SU-DHL-6 (cell line): ENCODE results near the gene NKX2-4.

Experiments used
- H2AFZ ChIP-seq: fragments of 200-600 bp; sonication (generic); 2 replicates; pipeline ENCODE4 v1.6.1; 2014; ENCODE audit warnings: low read depth, mild to moderate bottlenecking, moderate library complexity, mixed read lengths, antibody characterized with exemption, low read length; ENCODE audit not compliant: severe bottlenecking
- H3F3A ChIP-seq: fragments of 200-600 bp; shearing (Covaris generic); 2 replicates; pipeline ENCODE4 v1.6.0; 2016; ENCODE audit warnings: antibody characterized with exemption, mild to moderate bottlenecking; ENCODE audit not compliant: insufficient read depth
- H3K27ac ChIP-seq: fragments of 200-600 bp; sonication (generic); 2 replicates; pipeline ENCODE4 v1.5.1; 2016; ENCODE audit warnings: low read depth, mild to moderate bottlenecking, low read length, moderate library complexity, mixed read lengths
- H3K27me3 ChIP-seq: fragments of 200-600 bp; sonication (generic), shearing (Covaris generic); 2 replicates; pipeline ENCODE4 v1.6.0; 2014; ENCODE audit warnings: mild to moderate bottlenecking, low read length
- H3K36me3 ChIP-seq: fragments of 200-600 bp; sonication (generic); 2 replicates; pipeline ENCODE4 v1.6.1; 2014; ENCODE audit warnings: mild to moderate bottlenecking, low read length, mixed read lengths
- H3K4me2 ChIP-seq: fragments of 300-600, 200-600 bp; shearing (Covaris generic), sonication (generic); 2 replicates; pipeline ENCODE4 v1.6.0; 2014; ENCODE audit warnings: low read length, low read depth, mild to moderate bottlenecking; ENCODE audit not compliant: poor library complexity, severe bottlenecking
- H3K4me3 ChIP-seq: fragments of 200-600 bp; sonication (generic); 2 replicates; pipeline ENCODE4 v1.5.1; 2014; ENCODE audit warnings: antibody characterized with exemption, low read length, mild to moderate bottlenecking, mixed read lengths; ENCODE audit not compliant: insufficient read depth, poor library complexity, severe bottlenecking
- H3K79me2 ChIP-seq: fragments of 200-600 bp; sonication (generic); 2 replicates; pipeline ENCODE4 v1.6.1; 2014; ENCODE audit warnings: mild to moderate bottlenecking, low read length, moderate library complexity; ENCODE audit not compliant: insufficient read depth
- H3K9ac ChIP-seq: fragments of 200-600 bp; sonication (generic); 2 replicates; pipeline ENCODE4 v1.7.0; 2014; ENCODE audit warnings: mild to moderate bottlenecking, low read length
- H3K9me2 ChIP-seq: fragments of 200-600 bp; sonication (generic); replicated peaks from 2 replicates; pipeline ENCODE4 v1.6.1; 2014; ENCODE audit warnings: low read length; ENCODE audit not compliant: insufficient read depth
- H3K9me3 ChIP-seq: fragments of 200-600 bp; sonication (generic); 2 replicates; pipeline ENCODE4 v1.6.1; 2014; ENCODE audit warnings: low read length, mixed read lengths; ENCODE audit not compliant: insufficient read depth
- H4K20me1 ChIP-seq: fragments of 200-600 bp; sonication (generic); 2 replicates; pipeline ENCODE4 v1.6.1; 2014; ENCODE audit warnings: low read depth, mild to moderate bottlenecking, antibody characterized with exemption, low read length, moderate library complexity, mixed read lengths
- EZH2phosphoT487 ChIP-seq: fragments of 200-600 bp; sonication (generic), shearing (Covaris generic); conservative IDR thresholded peaks from 2 replicates; pipeline ENCODE4 v1.6.1; 2018; ENCODE audit warnings: mild to moderate bottlenecking, antibody characterized with exemption, low read length, moderate library complexity, mixed read lengths
- TF ChIP-seq, protein P1 (sequence below): fragments of 200-600 bp; sonication (generic); IDR thresholded peaks from one replicate; pipeline ENCODE4 v1.5.1; 2017; ENCODE audit warnings: antibody characterized with exemption, mild to moderate bottlenecking, low read length, moderate library complexity; ENCODE audit not compliant: insufficient read depth, poor library complexity, severe bottlenecking

NKX2-4 gene

DNA sequence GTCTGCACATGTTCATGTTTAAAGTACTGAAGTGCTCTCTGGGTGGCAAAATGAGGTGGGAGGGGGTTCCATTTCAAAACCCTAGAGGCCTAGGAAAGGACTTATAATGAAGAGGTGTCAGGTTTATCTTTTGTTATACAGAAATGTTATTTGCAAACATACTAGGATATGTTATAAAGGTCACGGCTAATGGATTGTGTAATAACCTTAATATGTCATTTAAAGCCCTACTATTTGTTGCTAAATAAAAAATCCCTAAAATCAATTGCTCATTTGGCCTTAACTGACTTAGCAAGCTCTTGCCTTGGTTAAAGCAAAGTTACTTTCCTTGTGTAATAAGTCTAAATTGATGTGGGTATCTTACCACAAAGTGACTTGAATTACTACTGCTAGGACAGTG is 8.8 kb downstream of the NKX2-4 start:
- H3K27ac ChIP-seq: no peak overlapping the region

DNA sequence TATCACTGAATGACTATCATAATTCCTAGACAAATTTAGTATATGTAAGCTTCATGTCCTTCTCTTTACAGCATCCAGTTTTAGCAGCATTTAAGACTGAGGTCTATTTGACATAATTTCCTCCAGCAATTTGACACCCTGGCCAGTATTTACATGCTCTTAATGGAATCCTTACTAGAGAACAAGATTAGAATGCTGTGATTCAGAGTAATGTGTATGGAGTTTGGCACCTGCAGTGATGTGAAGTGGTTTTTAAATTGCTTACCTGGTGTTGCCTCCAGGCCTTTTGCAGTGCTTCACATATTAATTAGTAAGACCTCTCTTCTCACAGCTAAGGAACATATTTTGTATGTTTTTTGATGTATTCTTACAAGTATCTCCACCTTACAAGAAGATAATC is 9.8 kb downstream of the NKX2-4 start:
- Histone ChIP-seq H3F3A (0 out of 2 replicates have a peak, but pooled peaks cover 2% of the 10 kb centered on the region), H2AFZ (no peak overlapping the region), H3K79me2 (no peaks in the 10 kb centered on the region), H4K20me1 (no peaks in the 10 kb centered on the region), H3K9me3 (no peaks in the 10 kb centered on the region), H3K27ac (no peak overlapping the region), H3K9ac (no peak overlapping the region), H3K4me2 (no peak overlapping the region), H3K36me3 (peaks cover 7% of the 10 kb centered on the region; the same call in 1 of the 2 replicates), H3K4me3 (no peak overlapping the region), H3K9me2 (no peaks in the 10 kb centered on the region), H3K27me3 (no peaks in the 10 kb centered on the region)
- TF ChIP-seq EZH2phosphoT487: no peak
- TF ChIP-seq, protein P1, sequence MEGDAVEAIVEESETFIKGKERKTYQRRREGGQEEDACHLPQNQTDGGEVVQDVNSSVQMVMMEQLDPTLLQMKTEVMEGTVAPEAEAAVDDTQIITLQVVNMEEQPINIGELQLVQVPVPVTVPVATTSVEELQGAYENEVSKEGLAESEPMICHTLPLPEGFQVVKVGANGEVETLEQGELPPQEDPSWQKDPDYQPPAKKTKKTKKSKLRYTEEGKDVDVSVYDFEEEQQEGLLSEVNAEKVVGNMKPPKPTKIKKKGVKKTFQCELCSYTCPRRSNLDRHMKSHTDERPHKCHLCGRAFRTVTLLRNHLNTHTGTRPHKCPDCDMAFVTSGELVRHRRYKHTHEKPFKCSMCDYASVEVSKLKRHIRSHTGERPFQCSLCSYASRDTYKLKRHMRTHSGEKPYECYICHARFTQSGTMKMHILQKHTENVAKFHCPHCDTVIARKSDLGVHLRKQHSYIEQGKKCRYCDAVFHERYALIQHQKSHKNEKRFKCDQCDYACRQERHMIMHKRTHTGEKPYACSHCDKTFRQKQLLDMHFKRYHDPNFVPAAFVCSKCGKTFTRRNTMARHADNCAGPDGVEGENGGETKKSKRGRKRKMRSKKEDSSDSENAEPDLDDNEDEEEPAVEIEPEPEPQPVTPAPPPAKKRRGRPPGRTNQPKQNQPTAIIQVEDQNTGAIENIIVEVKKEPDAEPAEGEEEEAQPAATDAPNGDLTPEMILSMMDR: no peak

More for the DNA sequence above, 8.8 kb downstream of the NKX2-4 start:
- no peak overlapping the region for H3K4me3 ChIP-seq
- H3K9me2 ChIP-seq: no peaks in the 10 kb centered on the region
- H3K27me3 ChIP-seq: no peaks in the 10 kb centered on the region
- peaks cover 8% of the 10 kb centered on the region; the same call in 1 of the 2 replicates for H3F3A ChIP-seq
- TF ChIP-seq EZH2phosphoT487: no peak
- TF ChIP-seq, protein P1: no peak
- H3K4me2 ChIP-seq: no peak overlapping the region
- H3K9me3 ChIP-seq: no peaks in the 10 kb centered on the region
- H4K20me1 ChIP-seq: no peaks in the 10 kb centered on the region
- H3K9ac ChIP-seq: no peak overlapping the region
- peaks cover 2% of the 10 kb centered on the region; the same call in 1 of the 2 replicates for H3K36me3 ChIP-seq
- H2AFZ ChIP-seq: no peak overlapping the region
- no peaks in the 10 kb centered on the region for H3K79me2 ChIP-seq

- no peaks in the 10 kb centered on the region for H3K9me3 ChIP-seq
- H3K27ac ChIP-seq: no peak overlapping the region
- no peak overlapping the region for H2AFZ ChIP-seq
- no peak for TF ChIP-seq EZH2phosphoT487
- TF ChIP-seq, protein P1: no peak
- H3F3A ChIP-seq: no peaks in the 10 kb centered on the region
- no peak overlapping the region for H3K4me3 ChIP-seq
- no peaks in the 10 kb centered on the region for H3K79me2 ChIP-seq
- H3K4me2 ChIP-seq: no peak overlapping the region
- H3K9ac ChIP-seq: no peak overlapping the region
- no peaks in the 10 kb centered on the region for H4K20me1 ChIP-seq
- no peaks in the 10 kb centered on the region for H3K27me3 ChIP-seq
- H3K36me3 ChIP-seq: peaks cover 9% of the 10 kb centered on the region; the same call in 1 of the 2 replicates
- H3K9me2 ChIP-seq: no peaks in the 10 kb centered on the region
These were observed 11.2 kb downstream of the NKX2-4 start for GRCh38 chr20:21386111-21386510.
